ENCODE results near the gene PLIN1.

- TF ChIP-seq POLR2A (IDR thresholded peaks at IDR 0.05; ENCODE audit: low read depth, low read length) (no peak), POLR2AphosphoS5 (IDR thresholded peaks at IDR 0.05; ENCODE audit: low read depth, low read length) (no peak)
These were observed 45.9 kb upstream of the PLIN1 start for GRCh38 chr15:89725064-89725463.
